Measurements from ENCODE around the gene SMIM38. TPM values are rescaled to one million over a fixed set of nuclear protein-coding genes. Genes with fewer than 3 reads are reported as not detected.

The SMIM38 gene
- total RNA-seq, 1 experiment from 2014 or later: 0.09 TPM

- H3K27ac Mint-ChIP-seq: no peak overlapping the region
- H4K8ac ChIP-seq (replicated peaks; ENCODE audit: insufficient read length, low read depth, low read length): no peak overlapping the region
- H3K27ac ChIP-seq (ENCODE audit: insufficient read length, low read depth, low read length): no peak overlapping the region
- H4K20me1 ChIP-seq (ENCODE audit: control insufficient read depth, insufficient read depth, insufficient read length): no peaks in the 10 kb centered on the region
- no peak overlapping the region for H4K91ac ChIP-seq (ENCODE audit: insufficient read length, low read depth, low read length)
- no peaks in the 10 kb centered on the region for H3K23me2 ChIP-seq (ENCODE audit: insufficient read length, low read depth, low read length, poor library complexity, severe bottlenecking)
- H3K27me3 ChIP-seq (ENCODE audit: insufficient read depth, low read length): no peaks in the 10 kb centered on the region
- H3K18ac ChIP-seq (ENCODE audit: insufficient read length, low read depth, low read length): no peak overlapping the region
- no CpG with 5 or more reads among the region's 6 CpGs for WGBS (ENCODE audit: extremely low coverage, insufficient read length, low lambda C conversion rate)
- H3K4me2 ChIP-seq (ENCODE audit: insufficient read depth, insufficient read length, low read length): no peak overlapping the region
- no peaks in the 10 kb centered on the region for H3K9me3 ChIP-seq (ENCODE audit: control insufficient read depth, low read depth, low read length)
- no peak overlapping the region for H3K9ac ChIP-seq (ENCODE audit: extremely low read depth, insufficient read length, low read length)
- H3K79me2 ChIP-seq (ENCODE audit: insufficient read depth, low read length): no peaks in the 10 kb centered on the region
- H2AFZ ChIP-seq (ENCODE audit: low read length): no peak overlapping the region
- H3T11ph ChIP-seq (ENCODE audit: low read length): no peak overlapping the region
- no peak overlapping the region for H2BK15ac ChIP-seq (ENCODE audit: low read depth, low read length)
- no peak overlapping the region for H2BK120ac ChIP-seq (ENCODE audit: low read depth, low read length, poor library complexity, severe bottlenecking)
- no peak overlapping the region for H2BK12ac ChIP-seq (ENCODE audit: insufficient read length, low read depth, low read length)
- DNase-seq: no peak
- peaks cover 0 to 7% (median 6%) of the 10 kb centered on the region in 3 experiments; a peak in 2 of 7 replicates for H3K36me3 Mint-ChIP-seq (ENCODE audit: insufficient read depth in 1 of 3, low read depth in 3 of 3)
- no peak overlapping the region for H3K56ac ChIP-seq (ENCODE audit: insufficient read length, low read depth, low read length)
- H3K23ac ChIP-seq (ENCODE audit: insufficient read length, low read depth, low read length): no peak overlapping the region
- no peak overlapping the region for H3K4ac ChIP-seq (ENCODE audit: low read depth, low read length)
- no peaks in the 10 kb centered on the region for H3K79me1 ChIP-seq (ENCODE audit: insufficient read depth, low read depth, low read length, poor library complexity, severe bottlenecking)
- H2BK20ac ChIP-seq (ENCODE audit: low read depth, low read length, poor library complexity, severe bottlenecking): no peak overlapping the region
- H3K4me1 ChIP-seq (ENCODE audit: insufficient read depth, low read length): no peaks in the 10 kb centered on the region
- no peak overlapping the region for H2AK5ac ChIP-seq (ENCODE audit: insufficient read length, low read length)
- no peak overlapping the region for H3K14ac ChIP-seq (ENCODE audit: insufficient read depth, low read length)
- no peak overlapping the region for H4K5ac ChIP-seq (ENCODE audit: insufficient read length, low read depth, low read length)
- peaks cover 5% of the 10 kb centered on the region; the same call in 1 of the 2 replicates for H3K27me3 Mint-ChIP-seq (ENCODE audit: low read depth)
- TF ChIP-seq CTCF (conservative IDR thresholded peaks at IDR 0.05): no peak
- no peak overlapping the region for H2BK5ac ChIP-seq (ENCODE audit: insufficient read length, low read length)
- peaks cover 5 to 11% of the 10 kb centered on the region in 2 experiments for H3K4me1 Mint-ChIP-seq
- H3K9me3 Mint-ChIP-seq: peaks cover 8 to 10% of the 10 kb centered on the region in 2 experiments; a peak in 4 of 5 replicates
- H3K4me3 Mint-ChIP-seq: no peak overlapping the region
Observed at GRCh38 chr11:69194956-69195355, 39.2 kb downstream of the SMIM38 start.

Measured in H9 (cell line).